ENCODE measurements around the gene FHL1.
A peak's percentile ranks its signal among the peaks of the same experiment; 100 is the strongest.
"Not testable (repeated sequence)": the region's sequence is repeated elsewhere in the genome, so short reads cannot be mapped to it uniquely, and the experiment has no call there.

Gene FHL1

DNA sequence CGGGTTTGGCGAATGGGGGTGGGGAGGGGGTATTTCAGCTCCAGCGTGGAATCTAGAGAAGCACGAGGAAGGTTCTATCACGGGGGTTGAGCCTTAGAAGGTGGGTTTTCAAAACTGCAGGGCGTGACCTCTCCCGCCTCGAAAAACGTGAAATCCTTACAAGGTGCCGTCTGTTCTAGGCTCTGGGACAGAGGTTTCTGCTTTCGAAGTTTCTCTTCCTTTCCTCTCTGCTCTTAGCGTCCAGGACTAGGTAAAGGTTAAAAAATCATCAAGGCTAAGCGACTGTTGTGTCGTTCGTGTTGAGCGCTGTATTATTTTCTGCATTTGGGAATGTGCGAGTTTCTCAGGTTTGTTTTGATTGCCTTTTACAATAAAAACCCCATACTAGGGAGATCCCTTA is 1.1 kb downstream of the FHL1 start:
- H3K4me3 ChIP-seq (ENCODE audit: low read length) = peak overlapping the region; percentile 52
- no peaks in the 10 kb centered on the region for H3K4me1 ChIP-seq (ENCODE audit: control insufficient read depth, low read depth, low read length)
- H3K27me3 ChIP-seq (ENCODE audit: control insufficient read depth, insufficient read depth, low read length) = peaks cover 30% of the 10 kb centered on the region
- H3K36me3 ChIP-seq (ENCODE audit: control insufficient read depth, low read depth, low read length) = no peaks in the 10 kb centered on the region
- no peak overlapping the region for H3K27ac ChIP-seq (ENCODE audit: low read length)
- H3K9ac ChIP-seq (ENCODE audit: low read length) = no peak overlapping the region
- no peaks in the 10 kb centered on the region for H3K9me3 ChIP-seq (ENCODE audit: control insufficient read depth, low read depth, low read length)

DNA sequence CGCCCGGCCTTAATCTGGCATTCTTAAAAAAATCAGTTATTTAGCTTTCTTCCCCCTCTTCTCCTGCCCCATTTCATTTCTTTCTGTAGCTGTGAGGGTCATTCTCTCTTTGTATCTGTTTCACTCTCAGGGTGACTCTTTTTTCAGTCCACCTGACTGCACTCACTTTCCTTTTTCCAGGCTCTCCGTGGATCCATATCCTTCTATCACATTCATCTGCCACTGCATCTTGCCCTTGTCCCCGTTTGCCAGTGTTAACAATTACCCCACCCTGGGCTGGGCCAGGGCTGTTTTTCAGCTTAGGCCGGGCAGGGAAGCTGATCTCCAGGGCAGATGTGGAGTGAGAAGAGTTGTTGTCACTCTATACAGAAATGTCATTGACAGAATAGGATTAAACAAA is 7.7 kb downstream of the FHL1 start:
- Histone ChIP-seq H3K9me3 (ENCODE audit: control insufficient read depth, low read depth, low read length) (no peaks in the 10 kb centered on the region), H3K4me1 (ENCODE audit: control insufficient read depth, low read depth, low read length) (no peaks in the 10 kb centered on the region), H3K27ac (ENCODE audit: low read length) (no peak overlapping the region), H3K4me3 (ENCODE audit: low read length) (no peak overlapping the region), H3K9ac (ENCODE audit: low read length) (no peak overlapping the region), H3K27me3 (ENCODE audit: control insufficient read depth, insufficient read depth, low read length) (no peaks in the 10 kb centered on the region), H3K36me3 (ENCODE audit: control insufficient read depth, low read depth, low read length) (no peaks in the 10 kb centered on the region)

DNA sequence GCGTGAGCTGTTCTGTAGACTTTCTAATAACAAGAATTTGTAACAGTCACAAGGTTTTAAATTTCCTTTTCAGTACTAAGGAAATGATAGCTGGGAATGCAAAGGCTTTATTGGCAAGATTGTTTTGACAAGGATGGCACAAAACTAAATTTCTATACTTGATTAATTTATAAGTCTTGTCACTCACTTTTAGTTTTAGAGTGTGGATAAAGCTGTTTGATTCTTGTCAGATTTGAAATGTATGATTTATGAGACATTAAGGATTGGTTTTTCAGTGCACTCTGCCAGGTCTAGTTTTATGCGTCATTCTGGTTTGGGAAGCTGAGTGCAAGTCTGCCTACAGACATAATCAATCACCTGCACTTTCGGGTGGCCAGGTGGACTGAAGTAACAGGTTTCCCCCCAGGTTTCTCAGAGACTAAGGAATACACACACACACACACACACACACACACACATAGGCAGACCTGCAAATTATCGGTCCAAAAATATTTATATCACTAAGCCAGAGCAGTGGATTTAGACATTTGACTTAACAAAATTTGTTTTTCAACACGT is 9.3 kb downstream of the FHL1 start:
- H3K36me3 ChIP-seq (ENCODE audit: control insufficient read depth, low read depth, low read length) = no peaks in the 10 kb centered on the region
- H3K27me3 ChIP-seq (ENCODE audit: control insufficient read depth, insufficient read depth, low read length) = no peaks in the 10 kb centered on the region
- H3K27ac ChIP-seq (ENCODE audit: low read length) = no peak overlapping the region
- no peaks in the 10 kb centered on the region for H3K9me3 ChIP-seq (ENCODE audit: control insufficient read depth, low read depth, low read length)
- no peak overlapping the region for H3K4me3 ChIP-seq (ENCODE audit: low read length)
- H3K4me1 ChIP-seq (ENCODE audit: control insufficient read depth, low read depth, low read length) = no peaks in the 10 kb centered on the region
- H3K9ac ChIP-seq (ENCODE audit: low read length) = no peak overlapping the region

DNA sequence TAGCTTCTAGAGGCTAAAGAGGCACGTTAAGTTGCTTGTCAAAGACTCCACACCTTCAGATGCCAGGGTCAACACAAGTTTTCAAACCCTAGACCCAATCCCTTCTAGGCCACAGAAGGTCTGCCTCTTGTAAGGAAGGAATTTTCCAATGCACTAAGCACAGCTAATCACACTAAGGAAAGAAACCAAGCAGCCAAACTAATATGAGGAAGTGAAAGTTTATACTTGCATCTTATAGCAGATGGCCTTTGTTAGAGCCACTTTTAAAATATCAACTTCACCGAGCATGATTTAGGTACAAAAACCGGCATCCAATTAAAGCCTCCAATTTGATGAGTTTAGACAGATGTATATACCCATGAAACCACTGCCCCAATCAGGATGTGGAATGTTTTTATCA is 9.9 kb downstream of the FHL1 start:
- Histone ChIP-seq H3K27ac (ENCODE audit: low read length) (no peak overlapping the region), H3K4me3 (ENCODE audit: low read length) (no peak overlapping the region), H3K36me3 (ENCODE audit: control insufficient read depth, low read depth, low read length) (no peaks in the 10 kb centered on the region), H3K4me1 (ENCODE audit: control insufficient read depth, low read depth, low read length) (no peaks in the 10 kb centered on the region), H3K9me3 (ENCODE audit: control insufficient read depth, low read depth, low read length) (no peaks in the 10 kb centered on the region), H3K9ac (ENCODE audit: low read length) (no peak overlapping the region), H3K27me3 (ENCODE audit: control insufficient read depth, insufficient read depth, low read length) (no peaks in the 10 kb centered on the region)

DNA sequence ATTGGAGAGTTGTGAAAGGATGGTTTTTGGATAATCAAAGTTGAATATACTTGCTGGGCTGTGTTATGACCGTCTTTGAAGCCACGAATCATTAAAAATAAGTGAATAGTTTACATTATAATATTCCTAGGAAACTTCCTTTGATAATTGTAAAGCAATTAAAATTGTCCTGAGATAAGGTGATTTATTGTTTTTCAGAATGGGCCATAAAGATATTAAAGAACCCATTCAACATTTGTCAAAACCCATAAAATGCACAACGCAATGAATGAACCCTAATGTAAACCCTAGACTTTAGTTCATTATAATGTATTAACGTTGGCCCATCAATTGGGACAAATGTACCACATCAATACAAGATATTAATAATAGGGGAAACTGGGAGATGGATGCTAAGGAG is 11.4 kb downstream of the FHL1 start:
- Histone ChIP-seq H3K36me3 (ENCODE audit: control insufficient read depth, low read depth, low read length) (no peaks in the 10 kb centered on the region), H3K9me3 (ENCODE audit: control insufficient read depth, low read depth, low read length) (peaks cover 4% of the 10 kb centered on the region), H3K4me1 (ENCODE audit: control insufficient read depth, low read depth, low read length) (no peaks in the 10 kb centered on the region), H3K9ac (ENCODE audit: low read length) (no peak overlapping the region), H3K4me3 (ENCODE audit: low read length) (no peak overlapping the region), H3K27ac (ENCODE audit: low read length) (no peak overlapping the region), H3K27me3 (ENCODE audit: control insufficient read depth, insufficient read depth, low read length) (no peaks in the 10 kb centered on the region)

DNA sequence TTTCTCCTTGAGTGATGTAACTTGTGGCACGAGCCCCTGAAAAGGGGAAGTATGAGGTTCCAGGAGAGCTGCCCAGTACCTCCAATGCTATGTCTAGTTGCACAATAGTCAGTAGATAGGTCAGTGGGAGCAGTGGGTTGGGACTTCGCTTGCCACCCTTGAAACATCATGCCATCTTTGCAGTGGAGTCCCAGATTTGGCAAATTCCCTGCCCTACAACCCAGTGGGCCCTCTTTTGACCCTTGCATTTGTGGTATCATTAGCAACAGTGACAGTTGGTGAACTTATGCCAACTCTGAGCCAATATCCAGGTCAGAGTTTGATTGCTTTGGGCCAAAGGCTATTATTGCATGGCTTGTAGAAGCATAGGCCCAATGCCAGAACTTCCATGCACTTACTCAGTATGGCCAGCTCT is 12.3 kb downstream of the FHL1 start:
- no peak overlapping the region for H3K27ac ChIP-seq (ENCODE audit: low read length)
- H3K4me1 ChIP-seq (ENCODE audit: control insufficient read depth, low read depth, low read length) = no peaks in the 10 kb centered on the region
- H3K4me3 ChIP-seq (ENCODE audit: low read length) = no peak overlapping the region
- H3K27me3 ChIP-seq (ENCODE audit: control insufficient read depth, insufficient read depth, low read length) = no peaks in the 10 kb centered on the region
- no peaks in the 10 kb centered on the region for H3K36me3 ChIP-seq (ENCODE audit: control insufficient read depth, low read depth, low read length)
- H3K9ac ChIP-seq (ENCODE audit: low read length) = no peak overlapping the region
- H3K9me3 ChIP-seq (ENCODE audit: control insufficient read depth, low read depth, low read length) = peaks cover 4% of the 10 kb centered on the region

DNA sequence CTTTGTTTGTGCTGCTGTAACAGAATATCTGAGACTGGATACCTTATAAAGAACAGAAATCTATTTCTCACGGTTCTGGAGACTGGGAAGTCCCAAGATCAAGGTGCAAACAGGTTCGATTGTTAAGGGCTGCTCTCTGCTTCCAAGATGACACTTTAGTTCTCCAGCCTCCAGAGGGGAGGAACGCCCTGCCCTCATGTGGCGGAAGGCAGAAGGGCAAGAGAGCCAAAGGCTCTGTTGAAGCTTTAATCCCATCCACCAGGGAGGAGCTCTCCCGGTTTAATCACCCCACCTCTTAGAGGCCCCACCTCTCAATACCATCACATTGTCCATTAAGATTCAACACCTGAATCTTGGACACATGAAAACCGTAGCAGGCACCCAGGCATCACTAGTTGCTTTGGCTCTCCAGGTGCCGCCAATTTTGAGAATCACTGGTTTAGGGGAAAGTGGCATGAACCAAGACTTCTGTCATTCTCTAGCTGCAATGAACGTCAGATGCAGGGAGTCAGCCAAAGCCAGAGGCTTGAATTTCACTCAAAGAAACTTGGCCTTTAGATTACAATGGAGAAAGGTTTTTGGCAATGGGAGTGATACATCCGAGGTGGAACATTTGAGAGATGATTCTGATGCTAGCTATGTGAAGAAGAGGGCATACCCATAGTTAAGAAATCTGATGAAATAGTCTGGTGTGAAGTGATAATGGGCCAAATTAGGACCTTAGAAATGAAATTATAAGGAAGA is 15.7 kb downstream of the FHL1 start:
- H3K4me1 ChIP-seq (ENCODE audit: control insufficient read depth, low read depth, low read length) = peaks cover 11% of the 10 kb centered on the region
- H3K27ac ChIP-seq (ENCODE audit: low read length) = no peak overlapping the region
- H3K9ac ChIP-seq (ENCODE audit: low read length) = no peak overlapping the region
- H3K36me3 ChIP-seq (ENCODE audit: control insufficient read depth, low read depth, low read length) = no peaks in the 10 kb centered on the region
- peaks cover 4% of the 10 kb centered on the region for H3K9me3 ChIP-seq (ENCODE audit: control insufficient read depth, low read depth, low read length)
- H3K27me3 ChIP-seq (ENCODE audit: control insufficient read depth, insufficient read depth, low read length) = no peaks in the 10 kb centered on the region
- no peak overlapping the region for H3K4me3 ChIP-seq (ENCODE audit: low read length)

DNA sequence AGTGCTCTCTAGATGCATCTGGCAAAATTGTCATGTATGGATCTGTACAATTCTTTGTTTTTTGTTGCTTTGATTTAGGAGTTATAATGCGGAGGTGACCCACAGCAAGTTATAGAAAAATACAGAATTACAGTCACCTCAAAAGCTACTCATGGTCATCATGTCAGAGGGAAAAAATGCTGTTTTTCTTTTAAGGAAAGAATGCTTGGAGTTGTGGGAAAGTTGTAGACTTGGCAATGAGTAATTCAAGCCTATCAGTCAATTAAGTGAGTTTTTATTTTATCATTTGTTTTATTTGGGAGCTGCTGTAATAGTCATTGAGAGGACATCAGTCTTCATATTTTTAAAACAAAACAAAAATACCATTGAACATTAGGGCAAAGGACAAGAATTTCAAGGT is 16.4 kb downstream of the FHL1 start:
- Histone ChIP-seq H3K9ac (ENCODE audit: low read length) (no peak overlapping the region), H3K27me3 (ENCODE audit: control insufficient read depth, insufficient read depth, low read length) (no peaks in the 10 kb centered on the region), H3K27ac (ENCODE audit: low read length) (no peak overlapping the region), H3K36me3 (ENCODE audit: control insufficient read depth, low read depth, low read length) (no peaks in the 10 kb centered on the region), H3K4me1 (ENCODE audit: control insufficient read depth, low read depth, low read length) (peaks cover 13% of the 10 kb centered on the region), H3K4me3 (ENCODE audit: low read length) (no peak overlapping the region), H3K9me3 (ENCODE audit: control insufficient read depth, low read depth, low read length) (peaks cover 4% of the 10 kb centered on the region)

DNA sequence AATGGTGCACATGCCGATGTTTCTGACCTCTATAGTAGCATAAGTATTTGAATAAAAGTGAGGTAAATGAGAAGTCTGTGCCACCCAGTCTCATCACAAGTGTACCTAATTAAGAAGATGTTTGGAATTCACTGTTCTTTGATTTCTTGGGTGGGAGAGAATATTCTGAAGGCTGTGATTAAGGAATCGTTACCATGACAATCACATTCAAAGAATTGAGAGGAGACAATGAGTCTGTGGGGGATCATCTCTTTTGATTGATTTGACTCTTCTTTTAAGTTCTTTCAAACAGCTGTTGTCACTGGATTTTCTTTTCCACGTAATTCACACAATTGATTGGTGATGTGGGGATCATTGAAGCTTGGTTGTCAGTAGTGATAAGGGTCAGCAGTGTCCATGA is 18.1 kb downstream of the FHL1 start:
- no peak overlapping the region for H3K4me3 ChIP-seq (ENCODE audit: low read length)
- H3K36me3 ChIP-seq (ENCODE audit: control insufficient read depth, low read depth, low read length) = no peaks in the 10 kb centered on the region
- peaks cover 4% of the 10 kb centered on the region for H3K9me3 ChIP-seq (ENCODE audit: control insufficient read depth, low read depth, low read length)
- no peaks in the 10 kb centered on the region for H3K27me3 ChIP-seq (ENCODE audit: control insufficient read depth, insufficient read depth, low read length)
- H3K27ac ChIP-seq (ENCODE audit: low read length) = no peak overlapping the region
- peaks cover 20% of the 10 kb centered on the region for H3K4me1 ChIP-seq (ENCODE audit: control insufficient read depth, low read depth, low read length)
- no peak overlapping the region for H3K9ac ChIP-seq (ENCODE audit: low read length)

DNA sequence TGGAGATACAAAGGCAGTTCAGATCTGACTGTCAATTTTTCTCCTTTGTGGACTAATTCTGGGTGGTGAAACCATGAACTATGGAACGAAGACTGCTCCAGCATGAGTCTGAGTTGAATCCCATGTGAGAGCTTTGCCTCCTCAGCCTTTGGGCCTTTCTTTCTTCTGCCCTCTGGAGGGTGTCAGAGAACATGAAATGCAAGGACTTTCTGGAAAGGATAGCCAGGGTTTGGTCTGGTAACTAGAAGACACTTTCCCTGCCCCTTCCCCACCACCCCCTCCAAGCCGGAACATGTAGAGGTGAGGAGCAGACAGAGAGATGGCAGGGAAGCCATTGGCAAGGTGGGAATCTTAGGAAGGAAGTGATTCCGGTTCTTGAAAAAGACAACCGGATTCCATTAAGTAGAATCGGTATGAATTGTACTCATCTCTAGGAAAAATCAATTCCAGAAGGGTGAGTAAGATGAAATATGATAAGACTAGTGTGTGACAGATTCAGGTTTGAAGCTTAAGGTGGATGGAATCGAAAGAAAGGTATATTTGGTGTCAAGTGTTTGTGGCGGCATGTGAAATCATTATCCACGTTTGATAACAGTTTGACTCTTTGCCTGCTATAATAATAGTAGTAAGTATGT is 19.0 kb downstream of the FHL1 start:
- Histone ChIP-seq H3K9me3 (ENCODE audit: control insufficient read depth, low read depth, low read length) (peaks cover 4% of the 10 kb centered on the region), H3K27ac (ENCODE audit: low read length) (no peak overlapping the region), H3K27me3 (ENCODE audit: control insufficient read depth, insufficient read depth, low read length) (no peaks in the 10 kb centered on the region), H3K9ac (ENCODE audit: low read length) (no peak overlapping the region), H3K4me1 (ENCODE audit: control insufficient read depth, low read depth, low read length) (peaks cover 20% of the 10 kb centered on the region), H3K4me3 (ENCODE audit: low read length) (no peak overlapping the region), H3K36me3 (ENCODE audit: control insufficient read depth, low read depth, low read length) (no peaks in the 10 kb centered on the region)

DNA sequence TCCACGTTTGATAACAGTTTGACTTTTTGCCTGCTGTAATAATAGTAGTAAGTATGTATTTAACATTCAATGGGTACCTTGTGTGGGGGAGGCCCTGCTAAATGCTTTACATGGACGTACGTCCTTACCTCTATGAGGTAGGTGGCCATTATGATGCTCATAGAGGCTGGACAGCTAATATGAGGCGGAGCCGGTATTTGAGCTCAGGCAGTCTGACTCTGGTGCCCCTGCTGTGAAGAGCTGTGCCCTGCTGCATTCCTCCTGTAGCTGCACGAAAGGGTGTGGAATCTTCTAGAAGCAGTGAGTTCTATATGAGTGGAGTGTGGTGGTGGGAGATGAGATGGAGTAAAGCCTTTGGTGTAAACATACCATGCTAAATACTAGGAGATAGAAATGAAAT is 20.7 kb downstream of the FHL1 start:
- not testable (repeated sequence) for H3K9me3 ChIP-seq (ENCODE audit: control insufficient read depth, low read depth, low read length); H3K4me3 ChIP-seq (ENCODE audit: low read length); H3K27ac ChIP-seq (ENCODE audit: low read length); H3K9ac ChIP-seq (ENCODE audit: low read length); H3K36me3 ChIP-seq (ENCODE audit: control insufficient read depth, low read depth, low read length); H3K27me3 ChIP-seq (ENCODE audit: control insufficient read depth, insufficient read depth, low read length)
- peaks cover 20% of the 10 kb centered on the region for H3K4me1 ChIP-seq (ENCODE audit: control insufficient read depth, low read depth, low read length)

Data from iPS-18a (cell line).